ENCODE measurements around the gene STXBP2.

- no peak for TF ChIP-seq CTCF (conservative IDR thresholded peaks at IDR 0.05; ENCODE audit: low read depth, low read length)
- no peak for TF ChIP-seq EZH2 (IDR thresholded peaks at IDR 0.05; ENCODE audit: low read length, unreplicated experiment)
- TF ChIP-seq EZH2phosphoT487 (IDR thresholded peaks at IDR 0.05; ENCODE audit: borderline replicate concordance, low read length) = no peak
Measured at GRCh38 chr19:7590256-7590655, 46.7 kb upstream of the STXBP2 start.

All from PC-3 (cell line).